Breast epithelium (tissue), 4 donors: ENCODE measurements around the gene CTNNAL1. TPM values are rescaled to one million over a fixed set of nuclear protein-coding genes. Genes with fewer than 3 reads are reported as not detected.

Source experiments
- DNase-seq, 2 donors: peaks; one replicate each; pipeline ENCODE4 v3.0.0-alpha.2; 2019; ENCODE audit warnings: low spot score in 2 of 2
- H3K27ac ChIP-seq, 2 donors: fragments of 200-600 bp; sonication (generic) in 1 of 2; one replicate each; pipeline ENCODE4 v1.5.1; 2016 to 2019; ENCODE audit warnings: mild to moderate bottlenecking in 1 of 2
- H3K27me3 ChIP-seq, 2 donors: fragments of 200-600 bp; sonication (generic) in 1 of 2; one replicate each; pipeline versions ENCODE4 v1.5.1 to v1.6.0; 2017 to 2019; ENCODE audit warnings: control low read depth in 1 of 2, mild to moderate bottlenecking in 1 of 2
- H3K36me3 ChIP-seq: fragments of 200-600 bp; one replicate; pipeline ENCODE4 v1.5.1; 2019
- H3K4me1 ChIP-seq, 2 donors: fragments of 200-600 bp; sonication (generic); one replicate each; pipeline ENCODE4 v1.5.1; 2016 to 2019; ENCODE audit warnings: control low read depth in 1 of 2
- H3K4me3 ChIP-seq, 3 donors: fragments of 200-600 bp; sonication (generic); 1 replicate in 2 of 3; 2 replicates in 1 of 3; pipeline ENCODE4 v1.5.1; 2016 to 2019; ENCODE audit warnings: mild to moderate bottlenecking in 3 of 3, moderate library complexity in 2 of 3
- H3K9me3 ChIP-seq, 2 donors: fragments of 200-600 bp; sonication (generic) in 1 of 2; one replicate each; pipeline ENCODE4 v1.5.1; 2016 to 2019; ENCODE audit warnings: control low read depth in 1 of 2
- POLR2A ChIP-seq: fragments of 450-650 bp; IDR thresholded peaks from one replicate; pipeline ENCODE4 v1.6.1; 2016; ENCODE audit warnings: antibody characterized with exemption, mild to moderate bottlenecking, moderate library complexity
- POLR2AphosphoS5 ChIP-seq, 3 donors: sonication (generic); formaldehyde crosslinking; IDR thresholded peaks; one replicate each; pipeline ENCODE4 v1.6.1; 2017; ENCODE audit warnings: antibody characterized with exemption in 3 of 3
- intact Hi-C: fragments of 100-400 bp; cut with DNase I; formaldehyde crosslinking; loops from one replicate; pipeline ENCODE4 v1.15.1; 2023; ENCODE audit warnings: low total_unique reads
- total RNA-seq, 3 donors: library from RNA; depleted of rRNA; stranded (reverse); fragments of >200 nt; gene quantifications; one replicate each; pipeline ENCODE4 v1.1.0, GENCODE V29; 2016
- TF ChIP-seq, protein P1 (sequence below), 3 donors: fragments of 450-650 bp; IDR thresholded peaks; one replicate each; pipeline ENCODE4 v1.5.1; 2016 to 2017; ENCODE audit warnings: antibody characterized with exemption in 3 of 3, mild to moderate bottlenecking in 3 of 3, moderate library complexity in 3 of 3

The CTNNAL1 gene
- total RNA-seq, 3 donors from 2014 or later: 25.0 to 29.2 (median 25.6) TPM

DNA sequence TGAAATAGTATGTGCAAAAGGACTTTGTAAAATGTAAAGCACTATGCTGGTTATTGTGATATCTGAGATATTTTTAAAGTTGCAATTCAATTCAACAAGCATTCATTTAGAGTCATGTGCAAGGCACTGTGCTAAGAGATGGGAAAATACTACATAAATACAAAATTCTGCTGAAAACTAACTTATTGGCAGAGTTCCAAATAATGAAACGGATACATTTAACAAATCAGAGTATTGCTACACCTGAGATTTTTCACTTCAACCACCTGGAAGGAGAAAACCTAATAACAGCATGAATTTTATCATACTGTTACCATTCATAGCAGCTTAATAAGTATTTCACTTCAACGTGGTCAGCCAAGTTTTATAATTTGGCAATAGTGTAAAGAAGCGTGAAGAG, 6.1 kb upstream of the CTNNAL1 start:
- intact Hi-C loops: no loop called here
- Histone ChIP-seq H3K9me3 (no peaks in the 10 kb centered on the region), H3K27me3 (no peaks in the 10 kb centered on the region), H3K27ac (no peak overlapping the region), H3K4me1 (no peaks in the 10 kb centered on the region), H3K4me3 (no peak overlapping the region), H3K36me3 (no peaks in the 10 kb centered on the region)
- TF ChIP-seq, protein P1, sequence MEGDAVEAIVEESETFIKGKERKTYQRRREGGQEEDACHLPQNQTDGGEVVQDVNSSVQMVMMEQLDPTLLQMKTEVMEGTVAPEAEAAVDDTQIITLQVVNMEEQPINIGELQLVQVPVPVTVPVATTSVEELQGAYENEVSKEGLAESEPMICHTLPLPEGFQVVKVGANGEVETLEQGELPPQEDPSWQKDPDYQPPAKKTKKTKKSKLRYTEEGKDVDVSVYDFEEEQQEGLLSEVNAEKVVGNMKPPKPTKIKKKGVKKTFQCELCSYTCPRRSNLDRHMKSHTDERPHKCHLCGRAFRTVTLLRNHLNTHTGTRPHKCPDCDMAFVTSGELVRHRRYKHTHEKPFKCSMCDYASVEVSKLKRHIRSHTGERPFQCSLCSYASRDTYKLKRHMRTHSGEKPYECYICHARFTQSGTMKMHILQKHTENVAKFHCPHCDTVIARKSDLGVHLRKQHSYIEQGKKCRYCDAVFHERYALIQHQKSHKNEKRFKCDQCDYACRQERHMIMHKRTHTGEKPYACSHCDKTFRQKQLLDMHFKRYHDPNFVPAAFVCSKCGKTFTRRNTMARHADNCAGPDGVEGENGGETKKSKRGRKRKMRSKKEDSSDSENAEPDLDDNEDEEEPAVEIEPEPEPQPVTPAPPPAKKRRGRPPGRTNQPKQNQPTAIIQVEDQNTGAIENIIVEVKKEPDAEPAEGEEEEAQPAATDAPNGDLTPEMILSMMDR (IDR thresholded peaks at IDR 0.05): no peak
- no peak for TF ChIP-seq POLR2A
- TF ChIP-seq POLR2AphosphoS5 (IDR thresholded peaks at IDR 0.05): no peak
- no peak for DNase-seq

DNA sequence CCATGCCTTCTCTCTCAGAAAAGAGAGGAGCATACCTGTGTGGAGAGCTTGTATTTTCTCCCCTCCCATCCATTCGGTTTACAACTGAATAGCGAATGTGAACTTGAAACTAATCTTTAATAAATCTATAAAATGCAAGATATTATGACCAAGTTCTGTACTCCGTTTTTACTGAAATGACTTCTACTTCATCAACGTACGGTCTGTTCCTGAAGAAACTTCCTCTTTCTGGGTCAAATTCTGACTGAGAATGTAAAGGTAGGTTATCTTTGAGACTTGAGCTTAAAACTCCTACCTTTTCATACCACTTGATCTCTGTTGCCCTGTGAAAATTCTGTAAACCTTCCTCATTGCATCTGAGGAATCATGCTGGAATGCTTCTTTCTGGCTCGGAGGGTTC, 4.2 kb upstream of the CTNNAL1 start:
- Histone ChIP-seq H3K27me3 (no peaks in the 10 kb centered on the region), H3K27ac (no peak overlapping the region), H3K4me1 (no peaks in the 10 kb centered on the region), H3K36me3 (no peaks in the 10 kb centered on the region), H3K9me3 (no peaks in the 10 kb centered on the region), H3K4me3 (no peak overlapping the region)
- DNase-seq: no peak
- TF ChIP-seq, protein P1 (IDR thresholded peaks at IDR 0.05): no peak
- TF ChIP-seq POLR2A (no peak), POLR2AphosphoS5 (IDR thresholded peaks at IDR 0.05) (no peak)
- intact Hi-C loops: no loop called here

DNA sequence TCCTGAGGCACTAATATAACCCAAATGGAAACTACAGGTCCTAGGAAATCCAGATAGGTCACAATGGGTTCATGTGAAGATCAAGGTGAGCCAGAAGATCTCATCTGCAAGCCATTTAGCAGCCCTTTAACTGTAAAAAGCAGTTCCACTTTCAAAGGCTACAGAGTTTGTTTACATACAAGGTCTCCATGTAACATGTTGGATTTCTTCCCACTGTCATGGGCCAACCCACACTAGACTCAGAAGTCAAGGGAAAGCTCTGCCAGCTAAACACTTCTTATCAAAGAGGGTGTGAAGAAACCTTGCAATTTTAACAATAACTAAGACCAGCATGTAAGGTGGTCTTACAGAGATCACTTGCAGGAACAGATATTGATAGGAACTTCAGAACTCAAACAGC, 3.8 kb upstream of the CTNNAL1 start:
- no peaks in the 10 kb centered on the region for H3K27me3 ChIP-seq
- H3K36me3 ChIP-seq: no peaks in the 10 kb centered on the region
- TF ChIP-seq POLR2AphosphoS5 (IDR thresholded peaks at IDR 0.05) (no peak), POLR2A (no peak)
- TF ChIP-seq, protein P1 (IDR thresholded peaks at IDR 0.05): no peak
- H3K27ac ChIP-seq: no peak overlapping the region
- H3K4me3 ChIP-seq: no peak overlapping the region
- intact Hi-C loops: no loop called here
- no peak for DNase-seq
- no peaks in the 10 kb centered on the region for H3K9me3 ChIP-seq
- H3K4me1 ChIP-seq: peaks cover 0 to 2% of the 10 kb centered on the region in 2 donors

DNA sequence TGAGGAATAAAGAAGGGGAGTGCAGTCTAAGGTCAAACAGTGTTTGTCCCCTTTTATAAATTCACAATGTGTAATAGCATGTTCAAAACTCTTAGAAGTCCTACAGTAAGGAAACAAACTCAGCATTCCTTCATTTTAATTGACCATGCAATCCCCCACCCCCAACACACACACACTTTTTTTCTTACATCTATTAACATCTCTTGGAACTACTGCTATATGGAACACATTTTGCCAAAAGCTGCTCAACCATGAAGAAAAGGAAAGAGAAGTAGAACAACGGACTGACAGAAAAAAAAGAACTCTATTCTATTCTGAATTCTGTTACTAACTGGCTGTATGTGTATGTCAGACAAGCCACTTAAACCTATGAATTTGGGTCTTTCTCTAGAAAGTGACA, 2.8 kb upstream of the CTNNAL1 start:
- intact Hi-C loops: no loop called here

DNA sequence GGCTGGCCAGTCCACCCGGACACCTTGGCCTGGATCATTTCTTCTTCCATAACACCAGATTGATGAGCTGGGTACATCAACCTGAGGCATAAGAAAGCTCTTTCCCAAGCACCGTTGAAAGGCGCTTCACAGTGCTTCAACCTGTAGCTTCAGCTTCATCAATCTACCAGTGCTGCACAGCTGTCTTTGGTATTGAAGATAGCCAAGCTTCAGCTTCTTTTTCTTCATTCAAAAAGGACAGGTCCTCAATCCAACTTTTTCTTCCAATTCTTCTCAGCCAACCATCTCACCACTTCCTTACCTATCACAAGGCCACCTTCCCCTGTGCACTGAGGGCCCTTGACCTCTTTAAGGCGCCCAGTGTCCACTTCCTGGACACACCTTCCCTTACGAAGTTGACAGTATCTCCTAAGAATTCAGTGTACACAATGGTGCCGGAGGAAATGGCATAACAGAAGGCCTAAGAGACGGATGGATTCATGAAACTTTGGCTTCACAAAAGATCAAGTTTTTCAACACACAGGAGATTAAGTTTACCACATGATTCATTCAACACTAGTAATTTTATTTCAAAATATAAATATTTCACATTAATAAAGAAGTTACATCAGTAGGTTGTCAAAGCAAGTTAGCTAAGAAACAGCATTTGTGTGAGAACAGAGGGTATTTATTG, 1.4 kb upstream of the CTNNAL1 start:
- intact Hi-C loops: no loop called here
- H3K9me3 ChIP-seq: no peaks in the 10 kb centered on the region
- DNase-seq: no peak
- no peaks in the 10 kb centered on the region for H3K36me3 ChIP-seq
- H3K27ac ChIP-seq: peak overlapping the region; percentile 93 to 96
- H3K4me1 ChIP-seq: peaks cover 0 to 4% of the 10 kb centered on the region in 2 donors
- TF ChIP-seq POLR2AphosphoS5 (IDR thresholded peaks at IDR 0.05): no peak
- no peak for TF ChIP-seq POLR2A
- TF ChIP-seq, protein P1 (IDR thresholded peaks at IDR 0.05): no peak
- H3K4me3 ChIP-seq: no peak overlapping the region
- no peaks in the 10 kb centered on the region for H3K27me3 ChIP-seq

More for the DNA sequence above, 2.8 kb upstream of the CTNNAL1 start:
- Histone ChIP-seq H3K27me3 (no peaks in the 10 kb centered on the region), H3K36me3 (no peaks in the 10 kb centered on the region), H3K27ac (no peak overlapping the region), H3K4me3 (no peak overlapping the region), H3K9me3 (no peaks in the 10 kb centered on the region), H3K4me1 (peaks cover 0 to 4% of the 10 kb centered on the region in 2 donors)
- TF ChIP-seq POLR2A (no peak), POLR2AphosphoS5 (IDR thresholded peaks at IDR 0.05) (no peak)
- TF ChIP-seq, protein P1 (IDR thresholded peaks at IDR 0.05): no peak
- no peak for DNase-seq
